VCaP (cell line): ENCODE measurements around the gene CRELD2.

ENCODE experiments used
- H3K27ac ChIP-seq: fragments of 450-650 bp; 2 replicates; pipeline ENCODE4 v1.5.1; 2017
- TF ChIP-seq, protein P1 (sequence below): fragments of 450-650 bp; conservative IDR thresholded peaks from 2 replicates; pipeline ENCODE4 v1.5.1; 2017; ENCODE audit warnings: mild to moderate bottlenecking, moderate library complexity

CRELD2 gene

DNA sequence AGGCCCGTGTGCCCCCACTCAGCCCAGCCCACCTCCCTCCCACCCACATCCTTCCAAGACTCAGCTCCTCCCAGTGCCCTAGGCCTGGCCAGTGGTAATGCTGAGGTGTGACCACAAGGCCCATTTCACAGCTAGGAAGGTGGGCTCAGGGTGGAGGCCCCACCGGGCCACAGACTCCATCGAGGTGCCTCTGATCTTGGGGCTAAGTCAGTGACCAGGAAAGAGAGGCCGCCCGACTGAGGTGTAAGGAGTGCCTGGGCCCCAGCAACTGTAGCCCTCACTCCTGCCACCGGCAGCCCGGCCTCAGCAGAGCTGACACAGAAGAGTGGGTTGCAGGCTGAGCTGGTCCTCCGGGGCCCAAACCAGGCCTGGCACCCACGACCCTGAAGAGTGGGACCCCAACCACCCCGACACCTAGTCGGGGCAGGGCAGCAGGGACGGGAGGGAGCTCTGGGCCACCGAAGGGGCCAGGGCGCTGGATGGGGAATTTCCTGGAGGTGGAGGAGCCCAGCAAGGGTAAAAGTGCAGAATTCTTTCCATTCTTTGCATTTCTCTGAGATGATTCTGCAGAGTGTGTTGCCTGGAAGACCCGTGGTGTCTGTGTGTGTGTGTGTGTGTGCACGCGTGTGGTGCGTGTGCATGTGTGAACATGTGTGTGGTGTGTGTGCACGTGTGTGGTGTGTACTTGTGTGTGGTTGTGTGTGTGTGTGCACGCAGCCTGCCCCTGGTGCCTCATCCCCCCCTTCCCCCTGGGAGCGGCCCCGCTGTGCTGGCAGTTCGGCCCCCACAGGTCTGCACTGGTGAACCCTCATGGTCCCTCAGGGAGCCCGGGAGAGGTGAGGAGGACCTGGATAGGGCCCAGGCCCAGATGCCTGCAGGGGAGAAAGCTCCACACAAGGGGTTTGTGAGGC, 33.8 kb downstream of the CRELD2 start:
- peak overlapping the region; percentile 92 for H3K27ac ChIP-seq
- TF ChIP-seq, protein P1, sequence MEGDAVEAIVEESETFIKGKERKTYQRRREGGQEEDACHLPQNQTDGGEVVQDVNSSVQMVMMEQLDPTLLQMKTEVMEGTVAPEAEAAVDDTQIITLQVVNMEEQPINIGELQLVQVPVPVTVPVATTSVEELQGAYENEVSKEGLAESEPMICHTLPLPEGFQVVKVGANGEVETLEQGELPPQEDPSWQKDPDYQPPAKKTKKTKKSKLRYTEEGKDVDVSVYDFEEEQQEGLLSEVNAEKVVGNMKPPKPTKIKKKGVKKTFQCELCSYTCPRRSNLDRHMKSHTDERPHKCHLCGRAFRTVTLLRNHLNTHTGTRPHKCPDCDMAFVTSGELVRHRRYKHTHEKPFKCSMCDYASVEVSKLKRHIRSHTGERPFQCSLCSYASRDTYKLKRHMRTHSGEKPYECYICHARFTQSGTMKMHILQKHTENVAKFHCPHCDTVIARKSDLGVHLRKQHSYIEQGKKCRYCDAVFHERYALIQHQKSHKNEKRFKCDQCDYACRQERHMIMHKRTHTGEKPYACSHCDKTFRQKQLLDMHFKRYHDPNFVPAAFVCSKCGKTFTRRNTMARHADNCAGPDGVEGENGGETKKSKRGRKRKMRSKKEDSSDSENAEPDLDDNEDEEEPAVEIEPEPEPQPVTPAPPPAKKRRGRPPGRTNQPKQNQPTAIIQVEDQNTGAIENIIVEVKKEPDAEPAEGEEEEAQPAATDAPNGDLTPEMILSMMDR = no peak

- TF ChIP-seq, protein P1 = no peak
- H3K27ac ChIP-seq = peak overlapping the region; percentile 92; the same call in 1 of the 2 replicates
Measured at GRCh38 chr22:49953027-49953679, 34.7 kb downstream of the CRELD2 start.

- TF ChIP-seq, protein P1 = no peak
- no peak overlapping the region for H3K27ac ChIP-seq
Measured at GRCh38 chr22:49953680-49954344, 35.4 kb downstream of the CRELD2 start.

DNA sequence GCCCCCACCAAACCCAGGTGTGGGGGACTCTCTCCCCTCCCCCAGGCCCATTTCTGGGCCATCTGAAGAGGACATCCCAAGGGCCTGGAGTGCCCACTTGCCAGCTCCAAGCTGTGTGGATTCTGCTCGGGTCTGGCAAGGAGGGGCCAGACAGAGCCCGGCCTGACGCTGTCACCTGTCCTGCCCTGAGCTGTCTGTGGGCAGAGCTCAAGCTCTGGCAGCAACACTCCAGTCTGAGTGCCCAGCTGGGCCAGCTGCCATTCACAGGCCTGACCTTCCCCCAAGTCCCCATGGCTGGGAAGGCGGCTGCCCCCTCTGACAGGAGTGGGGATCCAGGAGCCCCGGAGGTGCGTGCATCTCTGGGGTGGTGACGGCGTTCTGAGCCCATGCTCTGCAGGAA, 35.9 kb downstream of the CRELD2 start:
- TF ChIP-seq, protein P1 = no peak
- no peak overlapping the region for H3K27ac ChIP-seq

DNA sequence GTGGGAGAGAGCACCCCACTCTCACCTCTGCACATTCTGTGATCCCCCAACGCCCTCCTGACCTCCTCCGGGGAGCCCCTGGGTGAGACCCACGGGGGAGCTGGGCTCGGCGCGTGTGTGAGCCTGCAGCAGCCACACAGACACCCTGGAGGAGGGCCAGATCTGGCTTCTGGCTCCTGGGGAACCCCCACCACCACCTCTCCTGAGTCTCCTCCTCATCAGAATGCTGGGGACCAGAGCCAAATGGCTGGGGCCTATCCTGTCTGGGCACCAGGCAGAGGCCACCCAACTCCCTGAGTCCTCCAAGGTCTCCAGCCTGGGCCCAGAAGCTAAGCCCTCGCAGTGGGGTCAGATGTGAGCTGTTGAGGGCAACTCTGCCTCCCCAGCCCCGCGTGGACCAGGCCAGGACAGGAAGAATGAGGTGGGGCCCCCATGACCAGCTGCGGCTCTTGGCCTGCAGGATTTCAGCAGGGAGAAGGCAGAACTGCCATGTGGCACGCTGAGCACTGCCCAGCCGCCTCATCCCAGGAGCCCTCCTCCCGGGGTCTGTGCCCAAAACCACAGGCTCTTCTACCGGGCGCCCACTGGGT, 36.7 kb downstream of the CRELD2 start:
- no peak overlapping the region for H3K27ac ChIP-seq
- TF ChIP-seq, protein P1 = no peak

- H3K27ac ChIP-seq = no peak overlapping the region
- TF ChIP-seq, protein P1 = no peak
Measured at GRCh38 chr22:49955581-49956417, 37.4 kb downstream of the CRELD2 start.
